Measurements from ENCODE around the gene ITIH5.

The ITIH5 gene

GRCh38 chr10:7589748-7590147, 77.0 kb downstream of the ITIH5 start:
- no peaks in the 10 kb centered on the region for H3K9me3 Mint-ChIP-seq
- H3K27me3 Mint-ChIP-seq (ENCODE audit: low read depth) = peaks cover 16% of the 10 kb centered on the region
- no peak for TF ChIP-seq CTCF (IDR thresholded peaks at IDR 0.05; ENCODE audit: unreplicated experiment in 3 of 3)
- no peak overlapping the region for H3K4me3 Mint-ChIP-seq
- peaks cover 3% of the 10 kb centered on the region for H3K36me3 Mint-ChIP-seq (ENCODE audit: low read depth)
- H3K27ac Mint-ChIP-seq = no peak overlapping the region
- no peaks in the 10 kb centered on the region for H3K4me1 Mint-ChIP-seq

- Mint-ChIP-seq H3K27ac (no peak overlapping the region), H3K27me3 (ENCODE audit: low read depth) (peaks cover 16% of the 10 kb centered on the region), H3K4me1 (no peaks in the 10 kb centered on the region), H3K9me3 (no peaks in the 10 kb centered on the region), H3K4me3 (no peak overlapping the region), H3K36me3 (ENCODE audit: low read depth) (no peaks in the 10 kb centered on the region)
- no peak for TF ChIP-seq CTCF (IDR thresholded peaks at IDR 0.05; ENCODE audit: unreplicated experiment in 3 of 3)
Measured at GRCh38 chr10:7587865-7588188, 78.9 kb downstream of the ITIH5 start.

GRCh38 chr10:7587168-7587864, 79.5 kb downstream of the ITIH5 start:
- Mint-ChIP-seq H3K4me1 (no peaks in the 10 kb centered on the region), H3K36me3 (ENCODE audit: low read depth) (no peaks in the 10 kb centered on the region), H3K27ac (no peak overlapping the region)

GRCh38 chr10:7585228-7585627, 81.5 kb downstream of the ITIH5 start:
- H3K36me3 Mint-ChIP-seq (ENCODE audit: low read depth) = no peaks in the 10 kb centered on the region
- H3K27ac Mint-ChIP-seq = no peak overlapping the region
- H3K27me3 Mint-ChIP-seq (ENCODE audit: low read depth) = peaks cover 19% of the 10 kb centered on the region
- TF ChIP-seq CTCF (IDR thresholded peaks at IDR 0.05; ENCODE audit: unreplicated experiment in 3 of 3) = no peak
- no peak overlapping the region for H3K4me3 Mint-ChIP-seq
- no peaks in the 10 kb centered on the region for H3K4me1 Mint-ChIP-seq
- no peaks in the 10 kb centered on the region for H3K9me3 Mint-ChIP-seq

More at GRCh38 chr10:7587168-7587864, 79.5 kb downstream of the ITIH5 start:
- Mint-ChIP-seq H3K9me3 (no peaks in the 10 kb centered on the region), H3K4me3 (no peak overlapping the region), H3K27me3 (ENCODE audit: low read depth) (peaks cover 16% of the 10 kb centered on the region)
- TF ChIP-seq CTCF (IDR thresholded peaks at IDR 0.05; ENCODE audit: unreplicated experiment in 3 of 3) = no peak

GRCh38 chr10:7583626-7584025, 83.1 kb downstream of the ITIH5 start:
- Mint-ChIP-seq H3K9me3 (no peaks in the 10 kb centered on the region), H3K4me1 (no peaks in the 10 kb centered on the region), H3K27ac (no peak overlapping the region), H3K36me3 (ENCODE audit: low read depth) (no peaks in the 10 kb centered on the region), H3K4me3 (no peak overlapping the region), H3K27me3 (ENCODE audit: low read depth) (peaks cover 10% of the 10 kb centered on the region)
- TF ChIP-seq CTCF (IDR thresholded peaks at IDR 0.05; ENCODE audit: unreplicated experiment in 3 of 3) = no peak

- H3K27me3 Mint-ChIP-seq (ENCODE audit: low read depth) = peaks cover 7% of the 10 kb centered on the region
- H3K27ac Mint-ChIP-seq = no peak overlapping the region
- no peak overlapping the region for H3K4me3 Mint-ChIP-seq
- peaks cover 3% of the 10 kb centered on the region for H3K36me3 Mint-ChIP-seq (ENCODE audit: low read depth)
- no peak for TF ChIP-seq CTCF (IDR thresholded peaks at IDR 0.05; ENCODE audit: unreplicated experiment in 3 of 3)
- H3K4me1 Mint-ChIP-seq = peaks cover 8% of the 10 kb centered on the region
- H3K9me3 Mint-ChIP-seq = no peaks in the 10 kb centered on the region
Measured at GRCh38 chr10:7580520-7580919, 86.2 kb downstream of the ITIH5 start.
